ENCODE data around the gene MPP2. TPM values are rescaled to one million over a fixed set of nuclear protein-coding genes. Genes with fewer than 3 reads are reported as not detected.

MPP2 gene
- total RNA-seq, 6 donors from 2014 or later = 0.20 to 2.0 (median 0.74) TPM; not detected in 1

GRCh38 chr17:43892647-43892952 is 14.7 kb downstream of the MPP2 start:
- no peak for ATAC-seq (ENCODE audit: low FRiP score in 2 of 2)

DNA sequence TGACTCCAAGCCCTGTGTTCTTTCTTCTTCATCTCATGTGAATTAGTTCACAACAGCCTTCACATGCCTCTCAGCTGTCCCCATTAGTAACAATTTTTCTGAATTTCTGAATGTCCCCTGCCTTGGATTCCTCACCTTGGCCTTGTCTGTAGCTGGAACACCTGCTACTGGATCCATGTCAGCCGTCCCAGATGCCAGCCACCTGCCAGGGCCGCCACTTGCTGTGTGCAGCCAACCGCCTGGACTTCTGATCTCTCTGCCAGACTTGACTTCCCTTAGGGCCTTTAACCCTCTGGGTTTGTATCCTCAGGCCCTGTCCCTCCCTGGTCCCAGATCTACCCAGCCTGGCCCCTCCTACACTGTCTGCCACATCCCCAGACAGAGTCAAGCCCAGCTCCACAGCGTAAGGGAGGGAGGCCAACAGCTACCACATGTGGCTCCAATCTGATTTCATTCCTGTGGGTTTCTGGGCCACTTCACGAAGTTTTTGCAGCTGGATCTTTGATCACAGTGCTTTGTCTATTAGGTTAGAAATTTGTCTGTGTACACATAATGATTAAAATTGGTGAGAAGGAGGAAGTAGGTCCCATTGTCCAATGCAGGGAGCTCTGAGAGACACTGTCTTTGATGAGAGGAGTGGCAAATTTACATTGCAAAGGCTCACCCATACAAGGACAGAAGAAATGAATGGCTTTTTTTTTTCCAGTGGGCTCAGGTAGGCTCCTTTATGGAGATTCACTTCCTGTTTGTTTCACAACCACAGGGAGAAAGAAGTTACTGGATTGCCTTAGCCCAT is 15.3 kb downstream of the MPP2 start:
- no peak overlapping the region for H3K4me3 ChIP-seq
- no peaks in the 10 kb centered on the region for H3K27me3 ChIP-seq
- no peak overlapping the region for H3K27ac ChIP-seq
- H3K9me3 ChIP-seq = no peaks in the 10 kb centered on the region
- no peaks in the 10 kb centered on the region for H3K4me1 ChIP-seq
- WGBS, 2 donors = 86 to 95% methylated on average over 4 to 5 of the region's 5 CpGs
- no peaks in the 10 kb centered on the region for H3K36me3 ChIP-seq
- ATAC-seq (ENCODE audit: low FRiP score in 2 of 2) (no peak), DNase-seq (no peak)
- TF ChIP-seq POLR2A (IDR thresholded peaks at IDR 0.05) (no peak), CTCF (IDR thresholded peaks at IDR 0.05) (no peak), EP300 (IDR thresholded peaks at IDR 0.05) (no peak), POLR2AphosphoS5 (IDR thresholded peaks at IDR 0.05) (no peak)

More at GRCh38 chr17:43892647-43892952, 14.7 kb downstream of the MPP2 start:
- no peak for TF ChIP-seq EP300 (IDR thresholded peaks at IDR 0.05)
- no peak for TF ChIP-seq CTCF (IDR thresholded peaks at IDR 0.05)
- TF ChIP-seq POLR2AphosphoS5 (IDR thresholded peaks at IDR 0.05) = no peak
- TF ChIP-seq POLR2A (IDR thresholded peaks at IDR 0.05) = no peak
- no peaks in the 10 kb centered on the region for H3K9me3 ChIP-seq
- no peaks in the 10 kb centered on the region for H3K4me1 ChIP-seq
- no peaks in the 10 kb centered on the region for H3K36me3 ChIP-seq
- H3K4me3 ChIP-seq = no peak overlapping the region
- 65 to 74% methylated on average over 4 of the region's 4 CpGs for whole genome bisulfite sequencing, 2 donors
- DNase-seq = no peak
- H3K27ac ChIP-seq = no peak overlapping the region
- H3K27me3 ChIP-seq = no peaks in the 10 kb centered on the region

DNA sequence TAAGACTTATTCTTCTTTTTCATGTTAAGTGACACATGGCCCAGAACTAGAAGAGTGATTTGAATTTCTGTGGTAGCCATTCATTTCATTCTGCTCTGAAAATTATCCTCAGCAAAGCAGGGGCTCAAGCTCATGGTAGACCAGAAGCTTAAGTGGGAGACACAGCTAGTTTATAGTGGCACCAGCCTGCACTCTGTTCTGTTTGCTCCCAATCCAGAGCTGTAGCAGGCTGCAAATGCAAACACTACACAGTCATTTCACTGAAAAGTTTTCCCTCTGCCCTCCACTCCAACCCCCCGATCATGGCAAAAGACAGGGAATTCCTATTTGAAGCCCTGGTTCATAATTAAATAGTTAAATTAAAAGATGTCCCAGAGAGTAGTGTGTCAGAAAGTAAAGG is 17.1 kb downstream of the MPP2 start:
- DNase-seq = no peak
- no peaks in the 10 kb centered on the region for H3K9me3 ChIP-seq
- H3K4me1 ChIP-seq = no peaks in the 10 kb centered on the region
- H3K27ac ChIP-seq = no peak overlapping the region
- TF ChIP-seq CTCF (IDR thresholded peaks at IDR 0.05) (no peak), POLR2AphosphoS5 (IDR thresholded peaks at IDR 0.05) (no peak), EP300 (IDR thresholded peaks at IDR 0.05) (no peak), POLR2A (IDR thresholded peaks at IDR 0.05) (no peak)
- no peak overlapping the region for H3K4me3 ChIP-seq
- no peak for ATAC-seq (ENCODE audit: low FRiP score in 2 of 2)
- 79 to 84% methylated on average over 1 of the region's 1 CpG for WGBS, 2 donors
- H3K27me3 ChIP-seq = no peaks in the 10 kb centered on the region
- H3K36me3 ChIP-seq = no peaks in the 10 kb centered on the region

- no peak for ATAC-seq (ENCODE audit: low FRiP score in 2 of 2)
- Histone ChIP-seq H3K9me3 (no peaks in the 10 kb centered on the region), H3K4me1 (no peaks in the 10 kb centered on the region), H3K27me3 (no peaks in the 10 kb centered on the region), H3K4me3 (no peak overlapping the region), H3K36me3 (no peaks in the 10 kb centered on the region), H3K27ac (no peak overlapping the region)
- DNase-seq = no peak
- TF ChIP-seq POLR2AphosphoS5 (IDR thresholded peaks at IDR 0.05) (no peak), EP300 (IDR thresholded peaks at IDR 0.05) (no peak), POLR2A (IDR thresholded peaks at IDR 0.05) (no peak), CTCF (IDR thresholded peaks at IDR 0.05) (no peak)
- WGBS, 2 donors = 72 to 74% methylated on average over 4 of the region's 4 CpGs
Observed at GRCh38 chr17:43888548-43888947, 18.8 kb downstream of the MPP2 start.
